ENCODE measurements around the gene AGAP1.

AGAP1 gene

GRCh38 chr2:236019434-236019833 lies 525.6 kb downstream of the AGAP1 start:
- H3K4me3 ChIP-seq (replicated peaks in 1 of 2; ENCODE audit: low read depth in 2 of 2, low read length in 2 of 2), result no peak overlapping the region
- DNase-seq (ENCODE audit: low read depth in 2 of 2), result no peak
- TF ChIP-seq CTCF (IDR thresholded peaks at IDR 0.05; ENCODE audit: low read depth, low read length), result no peak

GRCh38 chr2:236021499-236022057 lies 527.7 kb downstream of the AGAP1 start:
- no peak for TF ChIP-seq CTCF (IDR thresholded peaks at IDR 0.05; ENCODE audit: low read depth, low read length)
- no peak overlapping the region for H3K4me3 ChIP-seq (replicated peaks in 1 of 2; ENCODE audit: low read depth in 2 of 2, low read length in 2 of 2)
- no peak for DNase-seq (ENCODE audit: low read depth in 2 of 2)

GRCh38 chr2:236022128-236022527 lies 528.3 kb downstream of the AGAP1 start:
- H3K4me3 ChIP-seq (replicated peaks in 1 of 2; ENCODE audit: low read depth in 2 of 2, low read length in 2 of 2), result no peak overlapping the region
- DNase-seq (ENCODE audit: low read depth in 2 of 2), result no peak
- no peak for TF ChIP-seq CTCF (IDR thresholded peaks at IDR 0.05; ENCODE audit: low read depth, low read length)

- TF ChIP-seq CTCF (IDR thresholded peaks at IDR 0.05; ENCODE audit: low read depth, low read length), result no peak
- no peak overlapping the region for H3K4me3 ChIP-seq (replicated peaks in 1 of 2; ENCODE audit: low read depth in 2 of 2, low read length in 2 of 2)
- DNase-seq (ENCODE audit: low read depth in 2 of 2), result no peak
Measured at GRCh38 chr2:236025892-236026291, 532.0 kb downstream of the AGAP1 start.

- no peak overlapping the region for H3K4me3 ChIP-seq (replicated peaks in 1 of 2; ENCODE audit: low read depth in 2 of 2, low read length in 2 of 2)
- no peak for TF ChIP-seq CTCF (IDR thresholded peaks at IDR 0.05; ENCODE audit: low read depth, low read length)
- peak in 1 of 2 donors; percentile 4 for DNase-seq (ENCODE audit: low read depth in 2 of 2)
Measured at GRCh38 chr2:236026841-236027240, 533.0 kb downstream of the AGAP1 start.

GRCh38 chr2:236028066-236028465 lies 534.2 kb downstream of the AGAP1 start:
- no peak for DNase-seq (ENCODE audit: low read depth in 2 of 2)
- no peak overlapping the region for H3K4me3 ChIP-seq (replicated peaks in 1 of 2; ENCODE audit: low read depth in 2 of 2, low read length in 2 of 2)
- no peak for TF ChIP-seq CTCF (IDR thresholded peaks at IDR 0.05; ENCODE audit: low read depth, low read length)

GRCh38 chr2:236033462-236033861 lies 539.6 kb downstream of the AGAP1 start:
- H3K4me3 ChIP-seq (replicated peaks in 1 of 2; ENCODE audit: low read depth in 2 of 2, low read length in 2 of 2), result no peak overlapping the region
- TF ChIP-seq CTCF (IDR thresholded peaks at IDR 0.05; ENCODE audit: low read depth, low read length), result no peak
- no peak for DNase-seq (ENCODE audit: low read depth in 2 of 2)

Measured in cardiac fibroblast (primary cell).